Endothelial cell of umbilical vein (primary cell): Measurements from ENCODE around the gene TMEM269. TPM values are rescaled to one million over a fixed set of nuclear protein-coding genes. Genes with fewer than 3 reads are reported as not detected.

Experiments
- BruUV-seq: library from RNA; stranded (reverse); fragments of 400-500 nt; replicated peaks from 2 replicates; lab custom pipeline; 2021; lab: Mats Ljungman, UMichigan
- CTCF ChIA-PET: fragments of 300-600, 350-600 bp; sonication (Branson Sonifier 250); formaldehyde crosslinking; loops from one replicate; lab custom pipeline; 2021; ENCODE audit warnings: antibody characterized with exemption, inconsistent platforms; lab: Charles Lee
- POLR2A ChIA-PET: fragments of 300-600, 350-600 bp; sonication (Branson Sonifier 250); formaldehyde crosslinking; loops from one replicate; lab custom pipeline; 2021; ENCODE audit warnings: antibody characterized with exemption, inconsistent platforms; lab: Charles Lee
- DNase-seq: peaks from one replicate; pipeline ENCODE4 v3.0.0-alpha.2; 2011; ENCODE audit warnings: low read depth, low spot score
- FAIRE-seq: peaks from 2 replicates; lab custom pipeline; 2011; peaks lifted over from hg19 to GRCh38; lab: Jason Lieb, UNC
- H2AFZ ChIP-seq: 2 replicates; pipeline ENCODE4 v1.6.0; 2012; ENCODE audit warnings: low read depth, low read length, control low read depth, inconsistent platforms
- H3K27ac ChIP-seq: 2 replicates; pipeline ENCODE4 v1.5.1; 2011; ENCODE audit warnings: low read depth, mild to moderate bottlenecking, control low read depth, low read length, moderate library complexity; ENCODE audit not compliant: insufficient read depth
- H3K27me3 ChIP-seq, 2 experiments: 2 replicates each; pipeline versions ENCODE4 v1.6.0 to v1.6.1; 2011; ENCODE audit warnings: low read length in 2 of 2, mixed read lengths in 1 of 2; ENCODE audit not compliant: control insufficient read depth in 2 of 2, insufficient read depth in 2 of 2
- H3K36me3 ChIP-seq, 2 experiments: 2 replicates in 1 of 2; 3 replicates in 1 of 2; pipeline ENCODE4 v1.5.1; 2011; ENCODE audit warnings: low read length in 2 of 2, mild to moderate bottlenecking in 1 of 2, moderate library complexity in 1 of 2; ENCODE audit not compliant: control insufficient read depth in 2 of 2, insufficient read depth in 2 of 2; ENCODE audit errors: extremely low read depth in 1 of 2
- H3K4me1 ChIP-seq: 3 replicates; pipeline ENCODE4 v1.5.1; 2011; ENCODE audit warnings: mild to moderate bottlenecking, low read length; ENCODE audit not compliant: control insufficient read depth, insufficient read depth; ENCODE audit errors: extremely low read depth
- H3K4me2 ChIP-seq: 2 replicates; pipeline ENCODE4 v1.6.1; 2011; ENCODE audit warnings: low read length, control low read depth, mixed read lengths; ENCODE audit not compliant: insufficient read depth
- H3K4me3 ChIP-seq, 3 experiments: fragments of 200-600 bp in 1 of 3; sonication (generic), shearing (Covaris generic) in 1 of 3; replicated peaks in 1 of 3; 2 replicates each; pipeline ENCODE4 v1.5.1; 2011 to 2016; ENCODE audit warnings: control low read depth in 3 of 3, low read length in 3 of 3, mild to moderate bottlenecking in 2 of 3, inconsistent platforms in 1 of 3, low read depth in 1 of 3, moderate library complexity in 1 of 3; ENCODE audit not compliant: insufficient read depth in 1 of 3
- H3K79me2 ChIP-seq: 2 replicates; pipeline ENCODE4 v1.6.0; 2012; ENCODE audit warnings: low read length, inconsistent platforms; ENCODE audit not compliant: control insufficient read depth, insufficient read depth
- H3K9ac ChIP-seq: replicated peaks from 2 replicates; pipeline ENCODE3; 2011; ENCODE audit warnings: low read length, control low read depth; ENCODE audit not compliant: insufficient read depth; ENCODE audit errors: extremely low read depth
- H3K9me1 ChIP-seq: replicated peaks from 3 replicates; pipeline ENCODE4 v1.6.0; 2011; ENCODE audit warnings: mild to moderate bottlenecking, low read length; ENCODE audit not compliant: control insufficient read depth, insufficient read depth; ENCODE audit errors: extremely low read depth
- H3K9me3 ChIP-seq: replicated peaks from 2 replicates; pipeline ENCODE4 v1.5.1; 2012; ENCODE audit warnings: low read length, inconsistent platforms; ENCODE audit not compliant: control insufficient read depth, insufficient read depth
- H4K20me1 ChIP-seq: replicated peaks from 2 replicates; pipeline ENCODE3; 2011; ENCODE audit warnings: mild to moderate bottlenecking, low read length; ENCODE audit not compliant: control insufficient read depth, insufficient read depth; ENCODE audit errors: extremely low read depth
- EZH2 ChIP-seq: IDR thresholded peaks from 2 replicates; pipeline ENCODE4 v1.6.1; 2012; ENCODE audit warnings: borderline replicate concordance, low read depth, mild to moderate bottlenecking, moderate library complexity, low read length, inconsistent platforms; ENCODE audit not compliant: severe bottlenecking
- FOS ChIP-seq: IDR thresholded peaks from 2 replicates; pipeline ENCODE4 v1.6.1; 2011; ENCODE audit warnings: mild to moderate bottlenecking, low read length, moderate library complexity, borderline replicate concordance; ENCODE audit not compliant: insufficient read depth
- GATA2 ChIP-seq: IDR thresholded peaks from 2 replicates; pipeline ENCODE4 v1.7.0; 2011; ENCODE audit warnings: low read depth, mild to moderate bottlenecking, moderate library complexity, mixed read lengths, low read length; ENCODE audit not compliant: insufficient read length, insufficient read depth
- JUN ChIP-seq: IDR thresholded peaks from 2 replicates; pipeline ENCODE4 v1.6.1; 2011; ENCODE audit warnings: borderline replicate concordance, low read depth; ENCODE audit not compliant: insufficient read length, insufficient read depth
- MAX ChIP-seq: IDR thresholded peaks from 2 replicates; pipeline ENCODE4 v1.6.1; 2011; ENCODE audit not compliant: insufficient read depth, insufficient read length
- MYC ChIP-seq: IDR thresholded peaks from one replicate; pipeline ENCODE4 v1.6.1; 2011; ENCODE audit warnings: mild to moderate bottlenecking, low read depth, low read length
- POLR2A ChIP-seq: IDR thresholded peaks from 2 replicates; pipeline ENCODE4 v1.6.1; 2012; ENCODE audit warnings: low read depth, mild to moderate bottlenecking, control low read depth, low read length
- POLR2AphosphoS5 ChIP-seq: IDR thresholded peaks from 2 replicates; pipeline ENCODE4 v1.6.1; 2012; ENCODE audit warnings: low read depth, mild to moderate bottlenecking, control low read depth, low read length, moderate library complexity; ENCODE audit not compliant: insufficient read depth
- dilution Hi-C: fragments of 300-500 bp; cut with MboI; formaldehyde crosslinking; loops from one replicate; pipeline ENCODE4 v1.15.0; 2019; ENCODE audit warnings: low sequenced_read_pairs; ENCODE audit not compliant: extremely low pct_ligation_motif_present
- intact Hi-C: fragments of 100-400 bp; cut with micrococcal nuclease; formaldehyde crosslinking; loops from one replicate; pipeline ENCODE4 v1.10.0; 2022
- polyA plus RNA-seq, 4 experiments: library from polyadenylated mRNA; depleted of rRNA in 3 of 4; stranded (reverse) in 3 of 4; unstranded in 1 of 4; fragments of >200 nt; gene quantifications; 2 replicates each; pipeline versions ENCODE4 v1.2.1 to v1.2.3, GENCODE V29; 2011 to 2012; ENCODE audit warnings: missing spikeins in 1 of 4
- total RNA-seq: library from RNA; stranded (reverse); gene quantifications from 2 replicates; pipeline ENCODE4 v1.2.3, GENCODE V29; 2021
- TF ChIP-seq, protein P1 (sequence below), 2 donors: IDR thresholded peaks; 1 replicate in 1 of 2; 2 replicates in 1 of 2; pipeline ENCODE4 v1.5.1; 2011; ENCODE audit warnings: low read length in 2 of 2, mild to moderate bottlenecking in 2 of 2, moderate library complexity in 2 of 2, control low read depth in 1 of 2, inconsistent platforms in 1 of 2, low read depth in 1 of 2; ENCODE audit not compliant: insufficient read depth in 1 of 2; ENCODE audit errors: extremely low read depth in 1 of 2

TMEM269 gene
- total and polyA plus RNA-seq, 2 donors (not counting 3 experiments of a cell fraction or from before 2014, with no cell fraction given) = 0.03 TPM; not detected in 1

DNA sequence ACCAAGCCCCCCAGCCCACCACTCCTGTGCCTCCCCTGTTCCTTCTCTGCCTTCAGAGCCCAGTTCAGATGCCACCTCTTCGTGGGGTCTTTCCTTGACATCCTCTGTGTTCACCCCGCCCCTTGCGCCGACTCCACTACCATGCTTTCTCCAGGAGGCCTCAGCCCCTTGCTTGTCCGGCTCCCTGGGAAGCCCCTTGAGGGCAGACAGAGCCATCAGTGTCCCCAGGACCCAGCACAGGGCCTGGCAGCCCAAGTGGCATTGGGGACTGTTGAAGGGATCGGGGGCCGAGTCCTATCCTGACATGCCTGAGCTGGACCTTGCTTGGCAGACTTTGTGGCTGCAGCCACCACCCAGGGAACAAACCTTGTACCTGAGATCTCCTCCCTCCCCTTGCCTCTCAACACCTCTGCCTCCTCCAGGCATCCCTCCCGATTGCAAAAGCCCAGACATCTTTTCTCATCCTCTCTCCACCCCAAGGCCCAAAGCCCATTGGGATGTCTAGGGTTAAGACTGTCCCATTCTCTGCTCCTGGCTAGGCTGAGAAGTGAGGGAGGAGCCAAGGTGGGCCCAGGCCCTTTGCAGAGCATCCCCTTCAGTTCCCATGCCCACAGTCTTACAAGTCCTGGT is 48.1 kb upstream of the TMEM269 start:
- no TSS peak for BruUV-seq

More for the DNA sequence above, 48.1 kb upstream of the TMEM269 start:
- Histone ChIP-seq H3K79me2 (no peaks in the 10 kb centered on the region), H3K9me3 (no peaks in the 10 kb centered on the region), H4K20me1 (no peaks in the 10 kb centered on the region), H3K4me1 (no peaks in the 10 kb centered on the region), H3K9ac (no peak overlapping the region), H3K27ac (no peak overlapping the region), H3K27me3 (no peaks in the 10 kb centered on the region), H3K4me2 (no peak overlapping the region), H2AFZ (no peak overlapping the region), H3K36me3 (no peaks in the 10 kb centered on the region), H3K4me3 (no peak overlapping the region), H3K9me1 (no peaks in the 10 kb centered on the region)
- intact Hi-C loops = no loop called here
- DNase-seq (no peak), FAIRE-seq (no peak)
- ChIA-PET POLR2A (no interaction called here), CTCF (interaction anchor here (1.0 to 3.4 kb wide), 3 partner anchors 10 to 159 kb away, joined by 5 to 12 read pairs (median 7); no protein-coding TSS in a partner anchor)
- dilution Hi-C loops = no loop called here
- no peak for TF ChIP-seq MYC
- TF ChIP-seq FOS = no peak
- TF ChIP-seq POLR2A = no peak
- TF ChIP-seq, protein P1, sequence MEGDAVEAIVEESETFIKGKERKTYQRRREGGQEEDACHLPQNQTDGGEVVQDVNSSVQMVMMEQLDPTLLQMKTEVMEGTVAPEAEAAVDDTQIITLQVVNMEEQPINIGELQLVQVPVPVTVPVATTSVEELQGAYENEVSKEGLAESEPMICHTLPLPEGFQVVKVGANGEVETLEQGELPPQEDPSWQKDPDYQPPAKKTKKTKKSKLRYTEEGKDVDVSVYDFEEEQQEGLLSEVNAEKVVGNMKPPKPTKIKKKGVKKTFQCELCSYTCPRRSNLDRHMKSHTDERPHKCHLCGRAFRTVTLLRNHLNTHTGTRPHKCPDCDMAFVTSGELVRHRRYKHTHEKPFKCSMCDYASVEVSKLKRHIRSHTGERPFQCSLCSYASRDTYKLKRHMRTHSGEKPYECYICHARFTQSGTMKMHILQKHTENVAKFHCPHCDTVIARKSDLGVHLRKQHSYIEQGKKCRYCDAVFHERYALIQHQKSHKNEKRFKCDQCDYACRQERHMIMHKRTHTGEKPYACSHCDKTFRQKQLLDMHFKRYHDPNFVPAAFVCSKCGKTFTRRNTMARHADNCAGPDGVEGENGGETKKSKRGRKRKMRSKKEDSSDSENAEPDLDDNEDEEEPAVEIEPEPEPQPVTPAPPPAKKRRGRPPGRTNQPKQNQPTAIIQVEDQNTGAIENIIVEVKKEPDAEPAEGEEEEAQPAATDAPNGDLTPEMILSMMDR (IDR thresholded peaks at IDR 0.05; ENCODE audit: extremely low read depth in 1 of 2, insufficient read depth in 1 of 2, low read depth in 1 of 2, low read length in 2 of 2) = no peak
- no peak for TF ChIP-seq MAX
- TF ChIP-seq POLR2AphosphoS5 = no peak
- TF ChIP-seq EZH2 = no peak
- no peak for TF ChIP-seq JUN
- TF ChIP-seq GATA2 = no peak
